ENCODE data around the gene CHRM5.
"Not testable (repeated sequence)": the region's sequence is repeated elsewhere in the genome, so short reads cannot be mapped to it uniquely, and the experiment has no call there.

DNA sequence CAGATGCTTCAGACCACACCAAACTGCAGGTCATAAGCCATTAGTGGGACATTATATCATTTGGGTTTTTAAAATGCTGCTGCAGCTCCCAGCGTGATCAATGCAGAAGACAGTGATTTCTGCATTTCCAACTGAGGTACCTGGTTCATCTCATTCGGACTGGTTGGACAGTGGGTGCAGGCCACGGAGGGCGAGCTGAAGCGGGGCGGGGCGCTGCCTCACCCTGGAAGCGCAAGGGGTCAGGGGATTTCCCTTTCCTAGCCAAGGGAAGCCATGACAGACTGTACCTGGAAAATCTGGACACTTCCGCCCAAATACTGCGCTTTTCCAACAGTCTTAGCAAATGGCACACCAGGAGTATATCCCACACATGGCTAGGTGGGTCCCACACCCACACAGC, 27.4 kb downstream of the CHRM5 start:
- TF ChIP-seq, protein P1, sequence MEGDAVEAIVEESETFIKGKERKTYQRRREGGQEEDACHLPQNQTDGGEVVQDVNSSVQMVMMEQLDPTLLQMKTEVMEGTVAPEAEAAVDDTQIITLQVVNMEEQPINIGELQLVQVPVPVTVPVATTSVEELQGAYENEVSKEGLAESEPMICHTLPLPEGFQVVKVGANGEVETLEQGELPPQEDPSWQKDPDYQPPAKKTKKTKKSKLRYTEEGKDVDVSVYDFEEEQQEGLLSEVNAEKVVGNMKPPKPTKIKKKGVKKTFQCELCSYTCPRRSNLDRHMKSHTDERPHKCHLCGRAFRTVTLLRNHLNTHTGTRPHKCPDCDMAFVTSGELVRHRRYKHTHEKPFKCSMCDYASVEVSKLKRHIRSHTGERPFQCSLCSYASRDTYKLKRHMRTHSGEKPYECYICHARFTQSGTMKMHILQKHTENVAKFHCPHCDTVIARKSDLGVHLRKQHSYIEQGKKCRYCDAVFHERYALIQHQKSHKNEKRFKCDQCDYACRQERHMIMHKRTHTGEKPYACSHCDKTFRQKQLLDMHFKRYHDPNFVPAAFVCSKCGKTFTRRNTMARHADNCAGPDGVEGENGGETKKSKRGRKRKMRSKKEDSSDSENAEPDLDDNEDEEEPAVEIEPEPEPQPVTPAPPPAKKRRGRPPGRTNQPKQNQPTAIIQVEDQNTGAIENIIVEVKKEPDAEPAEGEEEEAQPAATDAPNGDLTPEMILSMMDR (IDR thresholded peaks at IDR 0.05): not testable (repeated sequence)
- TF ChIP-seq ZFX (IDR thresholded peaks at IDR 0.05; ENCODE audit: borderline replicate concordance): not testable (repeated sequence)

All from 22Rv1 (cell line).